Glutamatergic neuron (in vitro differentiated cells): ENCODE measurements around the gene HS2ST1. TPM values are rescaled to one million over a fixed set of nuclear protein-coding genes. Genes with fewer than 3 reads are reported as not detected.
"Not testable (repeated sequence)": the region's sequence is repeated elsewhere in the genome, so short reads cannot be mapped to it uniquely, and the experiment has no call there.

ENCODE experiments used
- DNase-seq: peaks from one replicate; pipeline ENCODE4 v3.0.0; 2022
- H3K27ac Mint-ChIP-seq: one replicate; pipeline ENCODE4 v1.8.0; 2020; ENCODE audit warnings: mild to moderate bottlenecking, mixed read lengths, inconsistent platforms; ENCODE audit not compliant: unreplicated experiment
- H3K27me3 Mint-ChIP-seq: one replicate; pipeline ENCODE4 v1.8.0; 2020; ENCODE audit warnings: mild to moderate bottlenecking, moderate library complexity, mixed read lengths, inconsistent platforms; ENCODE audit not compliant: unreplicated experiment
- H3K36me3 Mint-ChIP-seq: one replicate; pipeline ENCODE4 v1.8.0; 2020; ENCODE audit warnings: mild to moderate bottlenecking, mixed read lengths, inconsistent platforms; ENCODE audit not compliant: unreplicated experiment
- H3K4me1 Mint-ChIP-seq: one replicate; pipeline ENCODE4 v1.8.0; 2020; ENCODE audit warnings: mild to moderate bottlenecking, low read depth, mixed read lengths, inconsistent platforms; ENCODE audit not compliant: unreplicated experiment
- H3K4me3 Mint-ChIP-seq: one replicate; pipeline ENCODE4 v1.8.0; 2020; ENCODE audit warnings: mild to moderate bottlenecking, mixed read lengths, inconsistent platforms; ENCODE audit not compliant: unreplicated experiment
- H3K9me3 Mint-ChIP-seq: one replicate; pipeline ENCODE4 v1.8.0; 2020; ENCODE audit warnings: mild to moderate bottlenecking, moderate library complexity, mixed read lengths, inconsistent platforms; ENCODE audit not compliant: unreplicated experiment
- CTCF ChIP-seq: fragments of 200-600 bp; sonication (generic); IDR thresholded peaks from one replicate; pipeline ENCODE4 v1.5.0; 2021; ENCODE audit not compliant: partially characterized antibody, unreplicated experiment
- total RNA-seq: library from RNA; stranded (reverse); fragmentation: NEBNext Ultra II Directional; extraction: Animal tissue kit (Norgen Biotek cat#: 25700); gene quantifications from one replicate; pipeline ENCODE4 v1.2.1, GENCODE V29; 2021; ENCODE audit not compliant: unreplicated experiment

The HS2ST1 gene
- total RNA-seq, 1 donor from 2014 or later = 12.9 TPM

- Mint-ChIP-seq H3K4me1 (no peaks in the 10 kb centered on the region), H3K4me3 (no peak overlapping the region), H3K9me3 (peaks cover 2% of the 10 kb centered on the region), H3K27ac (no peak overlapping the region), H3K27me3 (no peaks in the 10 kb centered on the region), H3K36me3 (no peaks in the 10 kb centered on the region)
- no peak for DNase-seq
- no peak for TF ChIP-seq CTCF
Measured at GRCh38 chr1:86871001-86871400, 43.4 kb upstream of the HS2ST1 start.

GRCh38 chr1:86872086-86872485 is 42.3 kb upstream of the HS2ST1 start:
- H3K27me3 Mint-ChIP-seq = no peaks in the 10 kb centered on the region
- TF ChIP-seq CTCF = no peak
- no peaks in the 10 kb centered on the region for H3K36me3 Mint-ChIP-seq
- H3K4me3 Mint-ChIP-seq = no peak overlapping the region
- no peaks in the 10 kb centered on the region for H3K4me1 Mint-ChIP-seq
- peaks cover 2% of the 10 kb centered on the region for H3K9me3 Mint-ChIP-seq
- DNase-seq = no peak
- H3K27ac Mint-ChIP-seq = no peak overlapping the region

DNA sequence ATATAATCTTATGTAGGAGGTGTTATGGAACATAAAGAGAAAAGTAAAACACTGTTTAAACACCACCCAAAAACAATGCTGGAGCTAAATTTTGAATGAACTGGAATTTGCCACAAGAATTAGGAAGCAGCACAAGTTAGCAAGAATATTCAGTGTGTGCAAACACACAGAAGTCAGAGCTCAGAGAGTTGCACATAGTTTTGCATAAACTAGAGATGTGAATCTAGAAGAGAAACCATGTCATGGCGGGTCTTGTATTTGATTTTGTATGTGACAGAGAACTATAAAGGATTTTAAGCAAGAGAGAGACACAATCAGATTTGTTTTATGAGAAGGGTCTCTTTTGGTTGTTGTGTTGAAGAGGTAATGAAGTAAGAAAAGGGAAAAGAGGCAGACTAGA is 38.7 kb upstream of the HS2ST1 start:
- Mint-ChIP-seq H3K4me3 (no peak overlapping the region), H3K27ac (no peak overlapping the region), H3K27me3 (no peaks in the 10 kb centered on the region), H3K4me1 (no peaks in the 10 kb centered on the region), H3K9me3 (peaks cover 2% of the 10 kb centered on the region), H3K36me3 (no peaks in the 10 kb centered on the region)
- no peak for TF ChIP-seq CTCF
- no peak for DNase-seq

- DNase-seq = no peak
- Mint-ChIP-seq H3K9me3 (no peaks in the 10 kb centered on the region), H3K36me3 (no peaks in the 10 kb centered on the region), H3K4me3 (no peak overlapping the region), H3K27ac (no peak overlapping the region), H3K4me1 (no peaks in the 10 kb centered on the region), H3K27me3 (no peaks in the 10 kb centered on the region)
- no peak for TF ChIP-seq CTCF
Measured at GRCh38 chr1:86887479-86888162, 26.8 kb upstream of the HS2ST1 start.

DNA sequence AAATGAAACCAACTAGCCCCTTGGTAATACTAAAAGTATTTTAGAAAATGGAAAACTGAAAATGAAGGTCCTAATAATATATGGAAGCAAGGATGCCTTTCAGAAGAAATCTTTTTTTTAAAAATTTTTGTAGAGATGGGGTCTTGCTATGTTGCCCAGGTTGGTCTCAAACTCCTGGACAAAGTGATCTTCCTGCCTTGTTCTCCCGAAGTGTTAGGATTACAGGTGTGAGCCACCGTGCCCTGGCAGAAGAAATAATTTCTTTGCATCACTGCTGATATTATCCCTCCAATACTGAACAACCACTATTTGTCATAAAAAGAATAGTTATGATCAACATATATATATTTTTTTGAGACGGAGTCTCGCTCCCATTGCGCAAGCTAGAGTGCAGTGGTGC is 26.1 kb upstream of the HS2ST1 start:
- Mint-ChIP-seq H3K27me3 (no peaks in the 10 kb centered on the region), H3K36me3 (no peaks in the 10 kb centered on the region), H3K4me3 (no peak overlapping the region), H3K27ac (no peak overlapping the region), H3K4me1 (no peaks in the 10 kb centered on the region), H3K9me3 (no peaks in the 10 kb centered on the region)
- no peak for DNase-seq
- TF ChIP-seq CTCF = no peak

DNA sequence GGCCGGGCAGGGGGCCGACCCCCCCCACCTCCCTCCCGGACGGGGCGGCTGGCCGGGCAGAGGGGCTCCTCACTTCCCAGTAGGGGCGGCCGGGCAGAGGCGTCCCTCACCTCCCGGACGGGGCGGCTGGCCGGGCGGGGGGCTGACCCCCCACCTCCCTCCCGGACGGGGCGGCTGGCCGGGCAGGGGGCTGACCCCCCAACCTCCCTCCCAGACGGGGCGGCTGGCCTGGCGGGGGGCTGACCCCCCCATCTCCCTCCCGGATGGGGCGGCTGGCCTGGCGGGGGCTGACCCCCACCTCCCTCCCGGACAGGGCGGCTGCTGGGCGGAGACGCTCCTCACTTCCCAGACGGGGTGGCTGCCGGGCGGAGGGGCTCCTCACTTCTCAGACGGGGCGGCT is 15.0 kb upstream of the HS2ST1 start:
- H3K27me3 Mint-ChIP-seq, H3K4me1 Mint-ChIP-seq, H3K4me3 Mint-ChIP-seq, H3K9me3 Mint-ChIP-seq, H3K36me3 Mint-ChIP-seq, H3K27ac Mint-ChIP-seq, DNase-seq: not testable (repeated sequence)
